ENCODE results near the gene STX8.

STX8 gene

DNA sequence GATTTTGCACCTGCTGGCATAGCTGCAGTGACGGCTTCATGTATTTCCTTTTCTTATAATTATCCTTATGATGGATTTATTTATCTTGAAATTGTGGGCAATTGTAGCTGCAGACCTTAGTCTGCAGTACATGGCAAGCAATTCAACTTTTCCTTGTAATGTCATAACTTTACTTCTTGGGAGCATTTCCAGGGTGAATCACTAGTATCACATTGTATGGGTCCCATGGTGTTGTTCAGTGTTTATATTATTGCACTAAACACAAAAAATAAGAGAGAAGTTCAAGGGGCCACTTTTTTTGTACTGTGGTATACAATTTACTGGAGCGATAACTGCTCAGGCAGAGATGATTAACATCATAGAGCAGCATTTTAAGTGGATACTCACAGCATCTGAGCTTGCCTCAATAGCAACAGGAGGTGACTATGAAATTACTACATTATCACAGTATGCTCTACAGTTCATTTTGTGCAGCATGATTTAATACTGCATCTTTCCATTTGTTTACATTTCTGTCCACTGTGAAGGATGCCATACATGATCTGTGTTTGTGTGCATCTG lies 169.5 kb downstream of the STX8 start:
- no peak for ATAC-seq
- TF ChIP-seq RARB (CRISPR knock-in tag; IDR thresholded peaks at IDR 0.05): no peak
- no peak for TF ChIP-seq SNAI2 (CRISPR knock-in tag; IDR thresholded peaks at IDR 0.05)
- TF ChIP-seq ZC3H10 (CRISPR knock-in tag; IDR thresholded peaks at IDR 0.05): no peak
- no peak for TF ChIP-seq ESRRG (CRISPR knock-in tag; IDR thresholded peaks at IDR 0.05)
- TF ChIP-seq, protein P1, sequence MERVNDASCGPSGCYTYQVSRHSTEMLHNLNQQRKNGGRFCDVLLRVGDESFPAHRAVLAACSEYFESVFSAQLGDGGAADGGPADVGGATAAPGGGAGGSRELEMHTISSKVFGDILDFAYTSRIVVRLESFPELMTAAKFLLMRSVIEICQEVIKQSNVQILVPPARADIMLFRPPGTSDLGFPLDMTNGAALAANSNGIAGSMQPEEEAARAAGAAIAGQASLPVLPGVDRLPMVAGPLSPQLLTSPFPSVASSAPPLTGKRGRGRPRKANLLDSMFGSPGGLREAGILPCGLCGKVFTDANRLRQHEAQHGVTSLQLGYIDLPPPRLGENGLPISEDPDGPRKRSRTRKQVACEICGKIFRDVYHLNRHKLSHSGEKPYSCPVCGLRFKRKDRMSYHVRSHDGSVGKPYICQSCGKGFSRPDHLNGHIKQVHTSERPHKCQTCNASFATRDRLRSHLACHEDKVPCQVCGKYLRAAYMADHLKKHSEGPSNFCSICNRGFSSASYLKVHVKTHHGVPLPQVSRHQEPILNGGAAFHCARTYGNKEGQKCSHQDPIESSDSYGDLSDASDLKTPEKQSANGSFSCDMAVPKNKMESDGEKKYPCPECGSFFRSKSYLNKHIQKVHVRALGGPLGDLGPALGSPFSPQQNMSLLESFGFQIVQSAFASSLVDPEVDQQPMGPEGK (CRISPR knock-in tag; IDR thresholded peaks at IDR 0.05; ENCODE audit: borderline replicate concordance): no peak
- TF ChIP-seq PPARA (CRISPR knock-in tag; IDR thresholded peaks at IDR 0.05; ENCODE audit: borderline replicate concordance): no peak
- TF ChIP-seq ZFP30 (CRISPR knock-in tag; IDR thresholded peaks at IDR 0.05): no peak
- TF ChIP-seq CREB5 (CRISPR knock-in tag; IDR thresholded peaks at IDR 0.05; ENCODE audit: low read depth): no peak
- no peak for TF ChIP-seq ARNTL (CRISPR knock-in tag; IDR thresholded peaks at IDR 0.05; ENCODE audit: borderline replicate concordance, low read depth)
- TF ChIP-seq CSDC2 (CRISPR knock-in tag; IDR thresholded peaks at IDR 0.05): no peak

GRCh38 chr17:9403257-9403656 lies 172.4 kb downstream of the STX8 start:
- TF ChIP-seq, protein P2, sequence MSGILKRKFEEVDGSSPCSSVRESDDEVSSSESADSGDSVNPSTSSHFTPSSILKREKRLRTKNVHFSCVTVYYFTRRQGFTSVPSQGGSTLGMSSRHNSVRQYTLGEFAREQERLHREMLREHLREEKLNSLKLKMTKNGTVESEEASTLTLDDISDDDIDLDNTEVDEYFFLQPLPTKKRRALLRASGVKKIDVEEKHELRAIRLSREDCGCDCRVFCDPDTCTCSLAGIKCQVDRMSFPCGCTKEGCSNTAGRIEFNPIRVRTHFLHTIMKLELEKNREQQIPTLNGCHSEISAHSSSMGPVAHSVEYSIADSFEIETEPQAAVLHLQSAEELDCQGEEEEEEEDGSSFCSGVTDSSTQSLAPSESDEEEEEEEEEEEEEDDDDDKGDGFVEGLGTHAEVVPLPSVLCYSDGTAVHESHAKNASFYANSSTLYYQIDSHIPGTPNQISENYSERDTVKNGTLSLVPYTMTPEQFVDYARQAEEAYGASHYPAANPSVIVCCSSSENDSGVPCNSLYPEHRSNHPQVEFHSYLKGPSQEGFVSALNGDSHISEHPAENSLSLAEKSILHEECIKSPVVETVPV (CRISPR knock-in tag; IDR thresholded peaks at IDR 0.05): no peak
- TF ChIP-seq ARNTL (CRISPR knock-in tag; IDR thresholded peaks at IDR 0.05; ENCODE audit: borderline replicate concordance, low read depth) (no peak), OSR1 (CRISPR knock-in tag; IDR thresholded peaks at IDR 0.05) (no peak), ZC3H10 (CRISPR knock-in tag; IDR thresholded peaks at IDR 0.05) (no peak), CSDC2 (CRISPR knock-in tag; IDR thresholded peaks at IDR 0.05) (no peak), ESRRG (CRISPR knock-in tag; IDR thresholded peaks at IDR 0.05) (no peak), ZFP30 (CRISPR knock-in tag; IDR thresholded peaks at IDR 0.05) (no peak), ZNF8 (CRISPR knock-in tag; IDR thresholded peaks at IDR 0.05) (no peak), GLIS3 (CRISPR knock-in tag; IDR thresholded peaks at IDR 0.05) (no peak), TOX (CRISPR knock-in tag; IDR thresholded peaks at IDR 0.05; ENCODE audit: borderline replicate concordance) (no peak), TCF4 (CRISPR knock-in tag; IDR thresholded peaks at IDR 0.05; ENCODE audit: borderline replicate concordance) (no peak), ZFP3 (CRISPR knock-in tag; IDR thresholded peaks at IDR 0.05) (no peak), CREB5 (CRISPR knock-in tag; IDR thresholded peaks at IDR 0.05; ENCODE audit: low read depth) (no peak), RARB (CRISPR knock-in tag; IDR thresholded peaks at IDR 0.05) (no peak)
- TF ChIP-seq, protein P3, sequence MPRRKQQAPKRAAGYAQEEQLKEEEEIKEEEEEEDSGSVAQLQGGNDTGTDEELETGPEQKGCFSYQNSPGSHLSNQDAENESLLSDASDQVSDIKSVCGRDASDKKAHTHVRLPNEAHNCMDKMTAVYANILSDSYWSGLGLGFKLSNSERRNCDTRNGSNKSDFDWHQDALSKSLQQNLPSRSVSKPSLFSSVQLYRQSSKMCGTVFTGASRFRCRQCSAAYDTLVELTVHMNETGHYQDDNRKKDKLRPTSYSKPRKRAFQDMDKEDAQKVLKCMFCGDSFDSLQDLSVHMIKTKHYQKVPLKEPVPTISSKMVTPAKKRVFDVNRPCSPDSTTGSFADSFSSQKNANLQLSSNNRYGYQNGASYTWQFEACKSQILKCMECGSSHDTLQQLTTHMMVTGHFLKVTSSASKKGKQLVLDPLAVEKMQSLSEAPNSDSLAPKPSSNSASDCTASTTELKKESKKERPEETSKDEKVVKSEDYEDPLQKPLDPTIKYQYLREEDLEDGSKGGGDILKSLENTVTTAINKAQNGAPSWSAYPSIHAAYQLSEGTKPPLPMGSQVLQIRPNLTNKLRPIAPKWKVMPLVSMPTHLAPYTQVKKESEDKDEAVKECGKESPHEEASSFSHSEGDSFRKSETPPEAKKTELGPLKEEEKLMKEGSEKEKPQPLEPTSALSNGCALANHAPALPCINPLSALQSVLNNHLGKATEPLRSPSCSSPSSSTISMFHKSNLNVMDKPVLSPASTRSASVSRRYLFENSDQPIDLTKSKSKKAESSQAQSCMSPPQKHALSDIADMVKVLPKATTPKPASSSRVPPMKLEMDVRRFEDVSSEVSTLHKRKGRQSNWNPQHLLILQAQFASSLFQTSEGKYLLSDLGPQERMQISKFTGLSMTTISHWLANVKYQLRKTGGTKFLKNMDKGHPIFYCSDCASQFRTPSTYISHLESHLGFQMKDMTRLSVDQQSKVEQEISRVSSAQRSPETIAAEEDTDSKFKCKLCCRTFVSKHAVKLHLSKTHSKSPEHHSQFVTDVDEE (CRISPR knock-in tag; IDR thresholded peaks at IDR 0.05): no peak
- TF ChIP-seq, protein P1 (CRISPR knock-in tag; IDR thresholded peaks at IDR 0.05; ENCODE audit: borderline replicate concordance): no peak
- TF ChIP-seq, protein P4, sequence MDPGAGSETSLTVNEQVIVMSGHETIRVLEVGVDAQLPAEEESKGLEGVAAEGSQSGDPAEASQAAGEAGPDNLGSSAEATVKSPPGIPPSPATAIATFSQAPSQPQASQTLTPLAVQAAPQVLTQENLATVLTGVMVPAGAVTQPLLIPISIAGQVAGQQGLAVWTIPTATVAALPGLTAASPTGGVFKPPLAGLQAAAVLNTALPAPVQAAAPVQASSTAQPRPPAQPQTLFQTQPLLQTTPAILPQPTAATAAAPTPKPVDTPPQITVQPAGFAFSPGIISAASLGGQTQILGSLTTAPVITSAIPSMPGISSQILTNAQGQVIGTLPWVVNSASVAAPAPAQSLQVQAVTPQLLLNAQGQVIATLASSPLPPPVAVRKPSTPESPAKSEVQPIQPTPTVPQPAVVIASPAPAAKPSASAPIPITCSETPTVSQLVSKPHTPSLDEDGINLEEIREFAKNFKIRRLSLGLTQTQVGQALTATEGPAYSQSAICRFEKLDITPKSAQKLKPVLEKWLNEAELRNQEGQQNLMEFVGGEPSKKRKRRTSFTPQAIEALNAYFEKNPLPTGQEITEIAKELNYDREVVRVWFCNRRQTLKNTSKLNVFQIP (CRISPR knock-in tag; IDR thresholded peaks at IDR 0.05; ENCODE audit: borderline replicate concordance, low read depth): no peak
- no peak for ATAC-seq
